ENCODE data around the gene METTL24.
"Not testable (repeated sequence)": the region's sequence is repeated elsewhere in the genome, so short reads cannot be mapped to it uniquely, and the experiment has no call there.

Gene METTL24

GRCh38 chr6:110246900-110247546 lies 111.1 kb downstream of the METTL24 start:
- FAIRE-seq: no peak

DNA sequence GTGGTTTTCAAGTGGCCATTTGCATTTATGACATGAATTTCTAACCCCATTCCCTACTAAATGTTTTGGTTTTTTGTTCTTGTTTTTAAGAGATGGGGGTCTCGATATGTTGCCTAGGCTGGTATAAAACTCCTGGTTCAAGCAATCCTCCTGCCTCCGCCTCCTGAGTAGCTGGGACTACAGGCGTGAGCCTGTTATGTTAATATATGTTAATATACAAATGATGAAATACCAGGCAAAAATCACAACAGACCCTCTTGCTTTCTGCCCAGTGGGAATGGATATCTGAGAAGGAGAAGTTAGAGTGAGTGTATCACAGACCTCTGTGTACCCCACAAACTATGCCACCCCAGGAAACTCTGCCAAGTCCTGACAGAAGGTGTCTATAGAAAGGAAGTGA lies 111.8 kb downstream of the METTL24 start:
- FAIRE-seq: no peak

GRCh38 chr6:110244621-110245020 lies 113.5 kb downstream of the METTL24 start:
- not testable (repeated sequence) for FAIRE-seq

DNA sequence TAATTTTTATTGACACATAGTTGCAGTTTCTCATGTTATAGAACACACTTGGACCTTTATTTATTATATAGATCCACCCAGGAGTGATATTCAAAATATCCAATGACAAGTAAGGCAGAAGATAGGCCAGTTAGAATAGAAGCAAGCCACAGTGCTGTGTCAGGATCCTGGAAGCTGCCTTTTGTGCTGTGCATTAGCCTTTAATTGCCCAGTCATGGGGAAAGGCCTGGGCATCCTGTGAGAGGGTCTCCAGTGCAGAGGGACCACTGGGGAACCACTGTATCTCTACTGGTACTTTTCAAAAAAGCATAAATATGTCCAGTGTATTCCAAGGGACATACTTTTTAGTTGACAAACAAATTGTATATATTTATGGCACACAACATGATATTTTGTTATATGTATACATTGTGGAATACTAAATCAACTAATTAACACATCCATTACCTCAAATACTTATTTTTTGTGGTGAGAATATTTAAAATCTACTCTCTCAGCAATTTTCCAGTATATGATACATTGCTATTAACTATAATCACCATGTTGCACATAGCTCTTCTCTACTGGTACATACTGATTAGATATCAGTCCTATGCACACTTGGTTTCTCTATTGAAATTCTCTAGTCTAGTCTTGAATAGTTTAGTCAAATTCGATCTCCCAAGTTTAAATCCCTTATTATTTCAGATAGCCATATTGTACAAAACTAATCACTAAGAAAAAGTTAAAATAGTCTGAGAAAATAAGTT lies 118.4 kb downstream of the METTL24 start:
- no peak for FAIRE-seq

GRCh38 chr6:110236007-110236406 lies 122.1 kb downstream of the METTL24 start:
- not testable (repeated sequence) for FAIRE-seq

DNA sequence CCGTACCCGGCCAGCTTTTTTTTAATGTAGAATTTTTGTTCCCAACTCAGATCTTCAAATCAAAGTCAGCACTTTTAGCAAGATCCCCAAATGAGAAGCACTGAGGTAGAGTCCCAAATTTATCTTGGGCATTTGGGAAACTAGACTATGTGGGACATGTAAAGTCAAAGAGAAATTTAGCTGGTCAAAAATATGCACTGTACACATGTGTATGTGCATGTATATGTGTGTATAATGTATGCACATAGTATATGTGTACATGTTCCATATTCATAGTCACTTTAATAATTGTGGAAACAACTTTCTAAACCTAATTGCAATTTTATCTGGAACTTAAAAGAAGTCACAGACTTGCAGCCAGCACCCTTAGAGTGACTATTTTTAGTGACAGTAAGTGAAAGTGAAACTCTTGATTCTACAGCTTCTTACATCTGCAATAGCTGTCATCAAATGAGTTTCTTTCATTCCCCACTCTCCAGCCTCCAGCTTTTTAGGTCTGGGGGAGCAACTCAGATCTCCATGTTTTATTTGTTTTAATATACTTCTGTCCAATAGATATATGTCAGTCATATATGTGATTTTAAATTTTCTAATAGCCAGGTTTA lies 124.3 kb downstream of the METTL24 start:
- FAIRE-seq: no peak

DNA sequence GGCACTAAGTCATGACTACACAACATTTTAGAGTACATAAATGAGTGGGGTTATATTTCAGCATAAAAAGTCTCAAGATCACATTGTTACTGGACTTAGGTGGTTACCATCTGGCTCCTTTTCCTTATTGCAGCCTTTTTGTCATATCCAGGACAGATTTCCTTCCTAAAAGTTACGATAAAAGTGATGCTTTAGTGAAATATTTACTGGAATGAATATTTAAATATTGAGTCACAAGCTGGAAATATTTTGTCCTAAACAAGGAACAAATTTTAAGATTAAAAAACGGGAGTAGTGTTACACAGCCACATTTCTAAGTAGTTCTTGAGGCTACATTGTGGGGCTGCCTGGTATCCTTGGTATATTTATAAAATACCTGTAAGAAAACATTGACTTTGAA lies 125.7 kb downstream of the METTL24 start:
- FAIRE-seq: no peak

- FAIRE-seq: no peak
These were observed 131.9 kb downstream of the METTL24 start for GRCh38 chr6:110226261-110226660.

- no peak for FAIRE-seq
These were observed 136.4 kb downstream of the METTL24 start for GRCh38 chr6:110221738-110222137.

- FAIRE-seq: no peak
These were observed 140.9 kb downstream of the METTL24 start for GRCh38 chr6:110217266-110217665.

DNA sequence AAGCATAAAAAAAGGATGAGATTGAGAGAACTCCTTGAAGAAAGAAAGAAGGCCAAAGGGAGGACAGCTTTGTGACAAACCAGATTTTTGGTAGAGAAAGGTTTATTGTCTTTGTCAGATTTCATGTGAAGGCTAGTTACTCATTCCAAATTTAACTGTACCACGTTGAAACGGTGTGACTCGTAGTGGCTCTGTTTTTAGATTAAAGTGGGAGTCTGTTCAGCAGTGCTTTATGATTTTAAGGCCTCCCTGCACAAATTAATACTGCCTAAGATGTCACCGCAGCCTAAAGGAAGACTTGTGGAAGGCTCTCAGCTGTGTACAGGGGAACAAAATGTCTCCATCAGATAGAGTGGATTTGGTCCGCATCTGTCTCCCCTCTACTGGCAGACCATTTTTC lies 142.0 kb downstream of the METTL24 start:
- FAIRE-seq: no peak

- no peak for FAIRE-seq
These were observed 143.8 kb downstream of the METTL24 start for GRCh38 chr6:110214338-110214737.

DNA sequence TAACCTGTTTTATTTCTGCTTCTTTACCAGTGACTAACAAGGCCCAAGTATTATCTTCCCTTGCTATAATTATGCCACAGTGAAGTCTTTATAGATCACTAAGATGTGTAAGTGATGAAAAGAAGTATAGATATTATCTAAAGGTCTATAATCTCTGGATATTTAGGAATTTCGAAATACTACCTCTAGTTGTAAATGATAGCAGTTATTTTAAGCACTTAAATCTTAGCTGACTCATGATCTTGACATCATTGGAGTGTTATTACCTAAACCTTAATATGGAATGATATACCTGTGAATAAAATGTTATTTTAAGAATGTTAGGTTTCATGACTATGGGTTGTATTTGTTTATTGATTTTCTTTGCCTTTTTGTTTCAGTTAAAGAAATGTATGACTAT lies 146.4 kb downstream of the METTL24 start:
- FAIRE-seq: no peak

- FAIRE-seq: no peak
These were observed 150.5 kb downstream of the METTL24 start for GRCh38 chr6:110207652-110208051.

DNA sequence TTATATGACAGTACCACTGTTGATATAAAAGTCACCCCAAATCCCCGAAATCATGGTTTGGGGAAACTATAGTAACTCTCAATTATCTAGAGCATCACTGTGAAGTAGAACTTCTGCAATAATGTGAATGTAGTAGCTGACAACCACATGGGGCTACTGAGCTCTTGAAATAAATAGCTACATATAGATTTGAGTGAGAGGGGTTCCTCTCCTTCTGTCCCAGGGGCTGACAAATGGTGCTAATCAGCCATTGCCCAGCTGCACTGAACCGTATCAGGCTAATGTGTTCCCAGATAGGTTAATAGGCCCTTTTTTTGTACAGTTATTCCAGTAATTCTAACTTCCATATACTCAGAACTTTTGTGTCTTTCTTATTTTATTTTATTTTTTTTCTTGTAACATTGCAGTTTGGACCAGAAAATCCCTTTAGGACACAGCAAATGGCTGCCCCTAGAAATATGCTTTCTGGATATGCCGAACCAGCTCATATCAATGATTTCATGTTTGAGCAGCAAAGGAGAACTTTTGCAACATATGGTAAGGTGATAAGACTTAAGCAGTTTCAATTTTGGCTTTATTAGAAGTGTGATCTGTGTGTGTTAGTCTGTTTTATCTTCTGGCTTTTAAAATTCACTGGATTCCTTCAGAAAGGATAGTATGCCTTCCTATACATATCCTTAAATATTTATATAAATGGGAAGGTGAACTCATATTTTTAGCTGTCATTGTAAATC lies 156.8 kb downstream of the METTL24 start:
- FAIRE-seq: no peak

DNA sequence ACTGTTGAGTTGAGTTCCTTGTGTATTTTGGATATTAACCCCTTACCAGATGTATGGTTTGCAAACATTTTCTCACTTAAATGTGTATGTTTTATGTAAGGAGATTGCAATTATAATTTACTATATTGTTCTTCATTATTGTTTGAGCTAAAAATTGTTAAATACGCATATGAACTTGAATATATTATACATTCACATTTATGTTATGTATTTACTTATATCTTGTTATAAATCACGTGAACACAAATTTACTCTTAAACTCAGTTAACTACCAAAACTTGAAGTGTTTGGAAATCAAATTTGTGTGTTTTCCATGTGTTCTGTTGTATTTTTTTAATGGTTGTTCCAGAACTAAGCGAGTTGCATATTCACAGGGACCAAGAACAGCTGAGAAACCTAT lies 159.6 kb downstream of the METTL24 start:
- no peak for FAIRE-seq

DNA sequence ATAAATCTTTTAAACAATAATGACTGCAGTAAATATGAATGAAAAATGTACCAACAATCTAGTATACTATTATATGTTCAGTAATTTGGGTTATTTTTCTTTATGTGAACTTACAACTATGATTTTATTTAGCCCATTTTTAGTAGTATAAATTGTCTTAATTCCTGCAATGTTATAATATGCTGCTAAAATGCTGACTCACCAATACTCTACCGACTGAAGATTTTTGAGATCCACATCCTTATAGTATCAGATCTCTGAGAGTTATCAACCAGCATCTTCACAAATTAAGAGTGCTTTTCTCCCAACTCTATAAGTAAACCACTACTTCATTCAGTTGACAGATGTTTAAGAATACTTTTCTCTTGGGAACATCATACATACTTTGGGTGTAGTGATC lies 161.3 kb downstream of the METTL24 start:
- no peak for FAIRE-seq

GRCh38 chr6:110195639-110196038 lies 162.5 kb downstream of the METTL24 start:
- FAIRE-seq: no peak
